ELR (cell line): ENCODE results near the gene SLC4A1AP.
"Not testable (repeated sequence)": the region's sequence is repeated elsewhere in the genome, so short reads cannot be mapped to it uniquely, and the experiment has no call there.

ENCODE experiments used
- DNase-seq: peaks from one replicate; pipeline ENCODE4 v3.0.0-alpha.2; 2015; ENCODE audit warnings: low read depth

SLC4A1AP gene

GRCh38 chr2:27652790-27653189 is 10.9 kb upstream of the SLC4A1AP start:
- no peak for DNase-seq

DNA sequence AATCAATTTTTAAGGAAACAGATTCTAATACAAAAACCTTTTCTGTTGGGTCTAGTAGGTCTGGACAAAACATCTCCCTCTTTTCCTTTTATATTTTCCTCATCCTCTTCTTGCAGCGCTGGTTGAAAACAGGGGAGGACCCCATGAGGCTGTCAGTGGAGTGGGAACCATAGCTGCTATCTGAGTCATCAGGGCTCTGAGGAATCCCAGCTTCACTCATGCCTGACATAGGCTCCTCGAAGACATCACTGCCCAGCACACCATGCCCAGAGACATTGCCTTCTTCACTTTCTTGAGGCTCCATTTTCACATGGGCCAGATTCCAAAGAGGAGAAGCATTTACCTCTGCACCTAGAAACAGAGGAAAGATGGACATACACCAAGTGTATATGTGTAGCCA is 10.3 kb upstream of the SLC4A1AP start:
- DNase-seq, result peak; percentile 60

GRCh38 chr2:27655155-27655951 is 8.3 kb upstream of the SLC4A1AP start:
- peak; percentile 55 for DNase-seq

GRCh38 chr2:27661371-27661770 is 2.3 kb upstream of the SLC4A1AP start:
- no peak for DNase-seq

- no peak for DNase-seq
Observed at GRCh38 chr2:27664154-27664574, 475 bp downstream of the SLC4A1AP start.

DNA sequence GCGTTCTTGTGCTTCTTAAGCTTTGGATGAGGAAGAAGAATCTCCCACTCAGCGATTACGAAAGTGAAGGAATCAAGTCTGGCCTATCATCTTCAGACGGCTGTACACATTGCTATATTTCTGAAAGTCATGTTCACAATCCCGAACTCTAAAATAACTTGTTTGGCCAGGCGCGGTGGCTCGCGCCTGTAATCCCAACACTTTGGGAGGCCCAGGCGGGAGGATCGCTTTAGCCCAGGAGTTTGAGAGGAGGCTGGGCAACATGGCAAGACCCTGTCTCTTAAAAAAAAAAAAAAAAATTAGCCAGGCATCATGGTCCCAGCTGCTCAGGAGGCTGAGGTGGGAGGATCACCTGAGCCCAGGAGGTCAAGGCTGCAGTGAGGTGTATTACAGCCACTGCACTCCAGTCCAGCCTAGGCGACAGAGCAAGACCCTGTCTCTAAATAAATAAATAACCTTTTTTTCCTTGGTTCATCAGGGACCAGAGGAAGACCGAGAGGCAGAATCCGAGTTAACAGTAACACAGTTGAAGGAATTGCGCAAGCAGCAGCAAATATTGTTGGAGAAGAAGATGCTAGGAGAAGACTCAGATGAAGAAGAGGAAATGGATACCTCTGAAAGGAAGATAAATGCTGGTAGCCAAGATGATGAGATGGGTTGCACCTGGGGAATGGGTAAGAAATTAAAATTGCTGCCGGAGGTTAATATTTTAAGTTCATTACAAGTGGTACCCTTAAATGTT is 1.1 kb downstream of the SLC4A1AP start:
- DNase-seq, result no peak

GRCh38 chr2:27667446-27667845 is 3.8 kb downstream of the SLC4A1AP start:
- no peak for DNase-seq

DNA sequence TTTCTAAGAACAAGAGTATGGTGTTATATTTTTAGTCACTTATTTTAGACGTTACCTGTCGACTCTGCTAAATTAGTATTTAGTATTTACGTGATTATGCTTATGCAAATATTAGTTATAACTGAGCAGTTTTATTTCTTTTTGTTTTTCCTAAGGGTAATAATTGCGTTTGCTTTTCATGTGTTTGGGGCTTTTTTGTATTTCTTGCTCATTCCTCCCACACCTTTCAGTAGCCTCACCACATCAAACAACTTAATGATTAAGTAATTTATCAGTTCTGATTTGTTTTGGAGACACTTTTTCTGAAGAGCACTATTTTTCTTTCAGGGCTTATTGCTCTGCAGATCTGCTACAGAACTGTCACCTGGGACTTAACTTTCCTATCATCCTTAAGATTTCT is 7.5 kb downstream of the SLC4A1AP start:
- DNase-seq, result no peak

GRCh38 chr2:27672723-27673486 is 9.2 kb downstream of the SLC4A1AP start:
- no peak for DNase-seq

- no peak for DNase-seq
Observed at GRCh38 chr2:27680571-27680970, 16.9 kb downstream of the SLC4A1AP start.

GRCh38 chr2:27681841-27682240 is 18.2 kb downstream of the SLC4A1AP start:
- peak; percentile 62 for DNase-seq

DNA sequence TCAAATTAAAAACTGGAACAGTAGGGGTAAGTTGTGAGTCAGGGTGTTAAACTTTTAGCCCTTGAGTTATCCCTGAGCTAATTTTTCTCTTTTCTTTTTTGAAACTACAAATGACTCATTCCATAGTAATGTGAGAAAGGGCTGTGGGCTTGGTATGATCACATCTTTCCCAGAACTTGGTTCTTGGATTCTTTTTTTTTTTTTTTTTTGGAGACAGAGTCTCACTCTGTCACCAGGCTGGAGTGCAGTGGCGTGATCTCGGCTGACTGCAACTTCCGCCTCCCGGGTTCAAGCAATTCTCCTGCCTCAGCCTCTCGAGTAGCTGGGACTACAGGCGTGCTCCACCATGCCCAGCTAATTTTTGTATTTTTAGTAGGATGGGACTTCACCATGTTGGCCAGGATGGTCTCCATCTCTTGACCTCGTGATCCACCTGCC is 18.7 kb downstream of the SLC4A1AP start:
- DNase-seq, result peak; percentile 95

DNA sequence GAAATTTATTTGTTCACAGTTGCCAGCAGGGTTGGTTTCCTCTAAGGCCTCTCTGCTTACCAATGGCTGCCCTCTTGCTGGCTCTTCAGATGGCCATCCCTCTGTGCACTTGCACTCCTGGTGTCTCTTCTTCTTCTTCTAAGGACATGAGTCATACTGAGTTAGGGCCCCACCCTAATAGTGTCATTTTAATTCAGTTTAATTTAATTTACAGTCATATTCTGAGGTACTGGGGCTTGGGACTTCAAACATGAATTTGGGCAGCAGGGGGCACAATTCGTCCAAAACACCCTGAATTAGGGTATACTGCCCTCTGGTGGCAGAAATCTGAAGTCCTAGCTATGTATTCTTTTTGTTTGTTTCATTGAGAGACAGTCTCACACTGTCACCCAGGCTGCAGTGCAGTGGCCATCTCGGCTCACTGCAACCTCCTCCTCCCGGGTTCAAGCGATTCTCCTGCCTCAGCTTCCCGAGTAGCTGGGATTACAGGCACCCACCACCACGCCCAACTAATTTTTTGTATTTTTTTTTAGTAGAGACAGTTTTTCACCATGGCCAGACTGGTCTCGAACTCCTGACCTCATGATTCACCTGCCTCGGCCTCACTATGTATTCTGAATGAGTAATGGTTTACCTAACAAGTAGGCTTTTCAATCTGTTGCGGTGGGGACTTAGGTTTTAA is 19.8 kb downstream of the SLC4A1AP start:
- DNase-seq, result peak; percentile 94

DNA sequence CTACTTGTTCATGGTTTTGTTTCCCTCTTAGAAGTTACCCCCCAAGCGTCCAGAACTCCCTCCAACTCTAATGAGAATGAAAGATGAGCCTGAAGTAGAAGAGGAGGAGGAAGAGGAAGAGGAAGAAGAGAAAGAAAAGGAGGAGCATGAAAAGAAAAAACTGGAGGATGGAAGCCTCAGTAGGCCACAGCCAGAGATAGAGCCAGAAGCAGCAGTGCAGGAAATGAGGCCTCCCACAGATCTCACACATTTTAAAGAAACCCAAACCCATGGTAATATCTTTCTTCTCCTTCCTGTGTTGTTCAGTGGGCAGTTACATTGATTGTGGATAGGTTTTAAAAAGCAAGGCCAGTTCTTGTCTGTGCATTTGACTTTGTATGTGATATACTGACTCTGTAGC is 21.3 kb downstream of the SLC4A1AP start:
- DNase-seq, result not testable (repeated sequence)

DNA sequence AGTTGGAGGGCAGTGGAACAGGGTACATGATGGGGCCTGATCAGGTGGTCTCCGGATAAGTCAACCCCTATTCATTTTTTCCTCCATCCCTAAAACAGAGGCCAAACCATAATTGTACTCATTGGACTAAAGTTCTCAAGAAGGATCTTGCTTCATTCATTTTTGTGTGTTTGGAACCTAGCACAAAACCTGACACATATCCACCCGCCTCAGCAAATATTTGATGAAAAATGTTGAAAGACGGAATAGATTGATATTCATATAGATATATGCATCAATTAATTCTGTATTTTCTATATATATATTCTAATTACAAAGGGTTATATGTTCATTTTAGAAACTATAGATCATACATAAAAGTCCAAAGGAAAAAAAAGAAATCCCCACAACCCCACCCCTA is 21.9 kb downstream of the SLC4A1AP start:
- DNase-seq, result no peak

DNA sequence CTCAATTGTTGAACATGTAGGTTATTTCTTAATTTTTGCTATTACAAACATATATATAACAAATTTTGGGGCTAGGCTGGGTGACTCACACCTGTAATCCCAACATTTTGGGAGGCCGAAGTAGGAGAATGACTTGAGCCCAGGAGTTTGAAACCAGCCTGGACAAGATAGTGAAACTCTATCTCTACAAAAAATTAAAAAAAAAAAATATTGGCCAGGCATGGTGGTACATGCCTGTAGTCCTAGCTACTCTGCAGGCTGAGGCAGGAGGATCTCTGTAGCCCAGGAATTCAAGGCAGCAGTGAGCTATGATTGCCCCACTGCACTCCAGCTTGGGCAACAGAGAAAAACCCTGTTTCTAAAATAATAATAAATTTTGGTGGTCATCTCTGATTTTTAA is 23.5 kb downstream of the SLC4A1AP start:
- no peak for DNase-seq

- no peak for DNase-seq
Observed at GRCh38 chr2:27689424-27689823, 25.7 kb downstream of the SLC4A1AP start.

GRCh38 chr2:27690052-27690451 is 26.4 kb downstream of the SLC4A1AP start:
- DNase-seq, result no peak

- no peak for DNase-seq
Observed at GRCh38 chr2:27697660-27698059, 34.0 kb downstream of the SLC4A1AP start.

DNA sequence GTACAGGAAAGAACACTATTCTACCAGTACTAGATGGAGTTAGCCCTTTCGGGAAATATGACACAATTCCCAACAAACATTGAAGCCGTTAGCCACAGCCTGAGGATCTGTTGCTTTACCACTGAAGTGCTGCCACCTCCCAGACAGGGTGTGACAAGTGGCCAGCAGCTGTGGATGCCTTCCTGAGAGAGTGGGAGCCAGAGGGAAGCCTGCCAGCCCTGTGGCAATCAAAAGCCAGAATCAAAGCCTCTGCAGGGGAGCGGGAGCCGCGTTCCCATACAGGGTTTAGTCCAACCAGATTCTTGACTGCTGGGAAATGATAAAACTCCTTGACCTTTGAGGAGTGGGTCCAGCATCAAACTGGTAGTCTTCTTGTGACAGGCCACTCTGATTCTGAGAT is 38.0 kb downstream of the SLC4A1AP start:
- no peak for DNase-seq

- DNase-seq, result no peak
Observed at GRCh38 chr2:27702302-27702701, 38.6 kb downstream of the SLC4A1AP start.
